Hematopoietic multipotent progenitor cell treated with erythropoietin and hydrocortisone succinate and interleukin-3 and kit ligand, for 15 days (in vitro differentiated cells): ENCODE data around the gene CELF5.
"Not testable (repeated sequence)": the region's sequence is repeated elsewhere in the genome, so short reads cannot be mapped to it uniquely, and the experiment has no call there.

Experiments used
- DNase-seq: peaks from one replicate; pipeline ENCODE4 v3.0.0-alpha.2; 2015; ENCODE audit warnings: low spot score

Gene CELF5

DNA sequence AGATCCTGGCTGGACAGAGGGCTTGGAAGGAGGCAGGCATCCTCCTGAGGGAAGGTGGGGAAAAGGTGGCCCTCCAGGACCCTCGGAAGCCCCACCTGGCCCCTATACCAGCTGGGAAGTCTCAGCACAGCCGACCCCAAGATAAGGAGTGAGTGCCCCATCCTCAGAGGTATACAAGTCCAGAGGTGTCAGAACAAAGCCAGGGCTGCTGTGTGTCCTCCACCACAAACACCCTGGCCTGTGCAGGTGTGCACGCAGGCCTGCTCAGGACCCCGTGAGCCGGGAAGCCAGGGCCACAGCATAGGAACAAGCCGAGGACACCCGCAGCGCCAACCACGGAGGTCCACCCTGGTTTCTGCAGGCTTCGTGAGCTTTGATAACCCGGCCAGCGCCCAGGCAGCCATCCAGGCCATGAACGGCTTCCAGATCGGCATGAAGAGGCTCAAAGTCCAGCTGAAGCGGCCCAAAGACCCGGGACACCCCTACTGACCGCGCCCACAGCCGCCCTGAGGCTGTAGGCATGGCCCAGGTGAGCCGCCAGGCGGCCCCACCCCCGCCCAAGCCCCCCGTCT lies 68.6 kb downstream of the CELF5 start:
- DNase-seq: no peak

GRCh38 chr19:3293560-3293959 lies 69.1 kb downstream of the CELF5 start:
- no peak for DNase-seq

GRCh38 chr19:3294080-3294850 lies 69.8 kb downstream of the CELF5 start:
- DNase-seq: no peak

DNA sequence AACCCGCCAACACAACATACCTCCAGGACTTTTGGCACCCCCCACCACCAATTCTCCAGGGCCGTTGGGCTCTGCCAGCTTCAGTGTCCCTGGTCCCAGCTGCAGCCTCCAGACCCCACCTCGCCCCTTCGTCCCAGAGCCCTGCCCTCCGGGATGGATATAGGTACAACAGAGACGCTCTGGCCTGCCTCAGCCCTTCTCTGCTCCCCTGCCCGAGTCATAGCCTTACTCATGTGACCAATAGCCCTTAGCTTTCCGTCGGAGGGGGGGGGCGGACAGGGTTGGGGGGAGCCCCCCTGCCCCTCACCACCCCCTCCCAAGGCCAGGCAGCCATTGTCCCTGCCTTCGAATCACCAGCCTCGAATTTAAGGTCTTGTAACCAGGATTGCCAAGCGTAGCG lies 71.1 kb downstream of the CELF5 start:
- no peak for DNase-seq

DNA sequence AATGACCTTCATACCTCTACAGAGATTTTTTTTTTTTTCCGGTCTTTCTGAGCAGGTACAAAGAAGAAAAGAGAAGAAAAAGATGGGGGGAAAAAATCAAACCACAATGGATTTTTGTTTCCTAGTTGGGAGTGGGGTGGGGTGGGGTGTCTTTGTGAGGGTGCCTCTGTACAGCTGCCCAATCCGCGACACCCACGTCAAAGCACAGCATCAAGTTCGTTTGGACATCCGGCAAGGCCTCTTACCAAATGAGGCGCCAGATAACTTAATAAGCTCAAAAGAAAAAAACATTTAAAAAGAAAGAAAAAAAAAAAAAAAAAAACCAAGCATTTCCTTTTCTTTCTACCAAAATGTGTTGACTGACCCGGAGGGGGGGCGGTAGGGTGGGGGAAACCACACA lies 71.6 kb downstream of the CELF5 start:
- DNase-seq: no peak

DNA sequence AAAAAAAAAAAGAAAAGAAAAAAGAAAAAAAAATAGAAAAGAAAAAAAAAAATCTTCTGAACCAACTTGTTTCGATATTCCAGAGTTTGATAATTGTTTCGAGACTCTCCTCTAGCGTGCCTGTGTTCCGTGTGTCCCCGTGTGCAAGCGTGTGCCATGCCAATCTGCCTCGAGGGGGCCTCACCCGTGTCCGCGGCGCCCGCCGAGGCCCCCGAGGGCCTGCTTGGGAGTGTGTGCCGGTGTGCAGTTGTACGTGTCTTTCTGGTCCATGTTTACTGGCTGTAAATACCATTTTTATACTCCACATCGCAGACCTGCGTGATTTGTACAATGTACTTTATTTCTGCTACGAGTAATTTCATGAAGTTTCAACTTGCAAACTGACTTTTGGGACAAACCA lies 72.0 kb downstream of the CELF5 start:
- no peak for DNase-seq

DNA sequence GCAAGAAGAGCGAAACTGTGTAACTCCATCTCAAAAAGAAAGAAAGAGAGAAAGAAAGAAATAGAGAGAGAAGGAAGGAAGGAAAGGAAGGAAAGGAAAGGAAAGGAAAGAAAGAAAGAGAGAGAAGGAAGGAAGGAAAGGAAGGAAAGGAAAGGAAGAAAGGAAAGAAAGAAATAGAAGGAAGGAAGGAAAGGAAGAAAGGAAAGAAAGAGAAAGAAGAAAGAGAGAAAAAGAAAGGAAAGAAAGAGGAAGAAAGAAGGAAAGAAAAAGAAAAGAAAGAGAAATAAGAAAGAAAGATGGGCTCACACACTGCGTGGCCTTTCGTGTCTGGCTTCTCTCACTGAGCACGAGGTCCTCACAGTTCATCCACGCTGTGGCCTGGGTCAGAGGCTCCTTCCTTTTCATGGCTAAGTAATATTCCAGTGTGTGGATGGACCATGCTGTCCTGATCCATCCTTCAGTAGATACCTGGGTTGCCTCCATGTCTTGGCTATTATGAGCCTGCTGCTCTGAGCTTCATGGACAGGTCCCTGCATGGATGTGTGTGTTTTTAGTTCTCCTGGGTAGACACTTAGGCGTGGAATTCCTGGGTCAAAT lies 74.5 kb downstream of the CELF5 start:
- no peak for DNase-seq

DNA sequence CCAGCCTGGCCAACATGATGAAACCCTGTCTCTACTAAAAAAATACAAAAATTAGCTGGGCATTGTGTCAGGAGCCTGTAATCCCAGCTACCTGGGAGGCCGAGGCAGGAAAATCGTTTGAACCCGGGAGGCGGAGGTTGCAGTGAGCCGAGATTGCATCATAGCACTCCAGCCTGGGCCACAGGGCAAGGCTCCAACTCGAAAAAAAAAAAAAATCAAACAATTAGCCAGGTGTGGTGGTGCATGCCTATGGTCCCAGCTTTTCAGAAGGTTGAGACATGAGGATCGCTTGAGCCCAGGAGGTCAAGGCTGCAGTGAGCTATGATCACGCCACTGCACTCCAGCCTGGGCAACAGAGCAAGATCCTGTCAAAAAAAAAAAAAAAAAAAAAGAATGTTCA lies 76.1 kb downstream of the CELF5 start:
- not testable (repeated sequence) for DNase-seq

DNA sequence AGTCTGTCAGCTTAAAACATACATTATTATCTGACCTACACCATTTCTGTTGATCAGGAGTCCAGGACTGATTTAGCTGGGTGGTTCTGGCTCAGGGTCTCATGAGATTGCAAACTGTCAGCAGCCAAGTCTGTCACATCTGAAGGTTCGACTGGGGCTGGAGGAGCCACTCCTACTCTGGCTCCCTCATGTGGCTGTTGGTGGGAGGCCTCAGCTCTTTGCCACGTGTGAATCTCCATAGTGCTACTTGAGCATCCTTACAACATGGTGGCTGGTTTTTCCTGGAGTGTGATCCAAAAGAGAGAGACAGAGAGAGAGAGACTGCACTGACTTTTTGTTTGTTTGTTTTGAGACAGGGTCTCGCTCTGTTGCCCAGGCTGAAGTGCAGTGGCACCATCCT lies 78.3 kb downstream of the CELF5 start:
- no peak for DNase-seq

- DNase-seq: peak; percentile 71
Observed at GRCh38 chr19:3304871-3305423, 80.5 kb downstream of the CELF5 start.

DNA sequence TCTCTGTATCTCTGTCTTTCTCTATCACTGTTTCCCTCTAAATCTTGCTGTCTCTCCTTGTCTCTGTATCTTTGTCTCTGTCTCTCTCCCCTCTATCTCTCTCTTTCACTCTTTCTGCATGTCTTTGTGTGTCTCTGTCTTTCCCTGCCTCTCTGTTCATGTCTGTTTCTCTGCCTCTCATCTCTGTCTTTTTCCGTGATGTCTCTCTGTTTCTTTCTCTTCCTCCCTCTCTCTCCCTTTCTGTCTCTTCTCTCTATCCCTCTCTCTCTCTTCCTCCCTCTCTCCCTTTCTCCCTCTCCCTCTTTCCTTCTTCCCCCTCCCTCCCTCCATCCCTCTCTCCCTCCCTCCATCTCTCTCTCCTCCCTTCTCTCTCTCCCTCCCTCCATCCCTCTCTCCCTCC lies 85.3 kb downstream of the CELF5 start:
- DNase-seq: no peak

GRCh38 chr19:3310280-3310679 lies 85.8 kb downstream of the CELF5 start:
- no peak for DNase-seq

GRCh38 chr19:3310711-3311110 lies 86.2 kb downstream of the CELF5 start:
- DNase-seq: no peak

DNA sequence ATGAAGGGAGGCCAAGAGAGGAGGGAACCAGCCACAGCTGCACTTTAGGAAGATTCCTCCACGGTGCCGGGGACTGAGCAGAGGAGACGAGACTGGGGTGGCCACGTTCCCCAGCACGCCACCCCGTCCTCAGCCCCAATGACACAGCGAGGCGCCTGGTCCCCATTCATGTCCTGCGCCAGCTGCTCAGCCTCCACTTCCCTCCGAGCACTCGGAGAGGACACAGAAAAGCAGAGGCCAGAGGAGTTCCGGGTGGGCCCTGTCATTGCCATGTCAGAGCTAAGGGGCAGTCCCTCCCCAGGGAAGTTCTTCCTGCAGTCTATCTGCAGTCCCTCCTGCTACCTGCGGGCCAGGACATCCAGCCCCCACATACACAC lies 88.7 kb downstream of the CELF5 start:
- no peak for DNase-seq

DNA sequence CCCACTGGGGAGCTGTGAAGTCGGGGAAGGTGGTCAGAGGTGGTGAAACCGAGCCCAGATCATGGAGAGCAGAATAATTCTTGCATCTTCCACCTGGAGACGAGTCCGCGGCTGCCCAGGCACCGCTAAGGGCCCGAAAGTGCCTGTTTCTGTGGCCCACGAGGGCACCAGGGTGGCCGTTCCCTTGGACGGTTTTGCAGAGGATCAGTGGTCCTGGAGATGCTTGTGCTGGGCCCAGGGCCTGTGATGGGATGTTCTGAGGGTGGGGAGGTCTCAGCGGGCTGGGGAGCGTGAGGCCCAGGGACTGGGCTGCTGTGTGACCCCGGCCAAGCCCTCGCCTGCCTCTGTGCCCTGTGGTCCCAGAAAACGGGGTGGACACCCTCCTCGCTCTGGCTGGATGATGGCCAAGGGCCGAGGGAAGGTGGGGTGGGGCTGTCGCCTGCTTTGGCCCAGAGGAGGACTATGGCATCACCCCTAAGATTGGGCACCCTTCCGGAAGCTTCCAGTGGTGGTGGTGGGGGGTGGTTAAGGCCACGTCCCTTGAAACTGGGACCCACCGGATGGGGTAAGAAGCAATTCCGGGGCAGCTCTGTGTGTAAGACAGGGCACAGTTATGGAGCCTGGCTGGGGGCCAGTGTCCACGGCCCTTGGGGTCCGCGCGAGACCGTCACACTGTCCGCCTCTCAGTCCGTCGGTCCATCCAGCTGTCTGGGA lies 90.7 kb downstream of the CELF5 start:
- DNase-seq: no peak

DNA sequence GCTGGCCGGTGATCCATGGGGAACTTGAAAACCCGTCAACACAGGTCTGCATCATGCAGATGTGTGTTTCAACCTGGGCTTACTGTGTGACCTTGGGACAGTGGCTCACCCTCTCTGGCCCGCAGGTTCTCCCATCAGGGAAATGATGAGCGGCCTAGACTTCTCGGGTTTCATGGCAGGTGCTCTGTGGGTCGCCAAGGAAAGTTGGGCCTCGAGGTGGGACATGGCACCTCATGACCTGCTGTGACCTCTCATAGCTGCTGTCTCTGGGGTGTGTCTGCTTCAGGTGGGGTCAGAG lies 91.2 kb downstream of the CELF5 start:
- DNase-seq: no peak

GRCh38 chr19:3316132-3316648 lies 91.7 kb downstream of the CELF5 start:
- no peak for DNase-seq

- no peak for DNase-seq
Observed at GRCh38 chr19:3316659-3317207, 92.3 kb downstream of the CELF5 start.

- DNase-seq: no peak
Observed at GRCh38 chr19:3319643-3320353, 95.3 kb downstream of the CELF5 start.

DNA sequence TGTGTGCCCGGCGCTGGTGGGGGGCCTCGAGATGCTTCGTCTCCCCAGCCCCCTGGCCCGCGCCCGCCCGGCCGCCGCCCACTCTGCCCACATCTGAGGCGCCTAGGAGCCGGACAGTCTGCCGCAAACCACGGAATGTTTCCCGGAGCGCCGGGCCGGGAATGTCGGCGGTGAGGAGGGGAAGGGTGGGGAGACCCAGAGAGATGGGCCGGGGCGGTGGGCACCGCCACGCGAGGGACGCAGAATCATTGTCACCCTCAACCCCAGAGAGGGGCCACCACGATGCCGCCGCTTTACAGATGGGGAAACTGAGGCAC lies 95.9 kb downstream of the CELF5 start:
- no peak for DNase-seq

- no peak for DNase-seq
Observed at GRCh38 chr19:3320853-3321252, 96.4 kb downstream of the CELF5 start.

DNA sequence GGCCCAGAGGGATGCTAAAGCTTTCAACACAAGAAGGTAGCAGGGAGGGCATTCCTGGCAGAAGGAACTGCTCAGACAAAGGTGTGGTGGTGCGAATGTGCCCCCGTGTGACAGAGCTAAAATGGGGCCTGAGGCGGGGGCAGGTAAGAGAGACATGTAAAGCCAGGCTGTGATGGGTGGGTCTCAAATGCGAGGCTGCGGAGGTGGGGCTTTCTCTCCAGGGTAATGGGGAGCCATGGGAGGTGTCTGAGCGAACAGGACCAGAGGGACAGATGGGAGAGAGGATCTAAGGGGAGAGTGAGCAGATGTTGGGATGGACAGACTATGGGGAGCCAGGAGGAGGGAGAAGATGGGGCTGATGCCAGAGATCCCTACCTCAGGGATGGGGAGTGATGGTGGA lies 97.2 kb downstream of the CELF5 start:
- DNase-seq: no peak
